Mammary epithelial cell (primary cell): ENCODE results near the gene GNL3.

Experiments
- EZH2 ChIP-seq: IDR thresholded peaks from 2 replicates; pipeline ENCODE4 v1.6.1; 2012; ENCODE audit warnings: low read length, inconsistent platforms, borderline replicate concordance
- TF ChIP-seq, protein P1 (sequence below), 2 donors: IDR thresholded peaks in 1 of 2; conservative IDR thresholded peaks in 1 of 2; 2 replicates each; pipeline ENCODE4 v1.5.1; 2011 to 2012; ENCODE audit warnings: inconsistent platforms in 2 of 2, low read length in 2 of 2, mild to moderate bottlenecking in 2 of 2, control low read depth in 1 of 2, low read depth in 1 of 2; ENCODE audit not compliant: insufficient read depth in 1 of 2; ENCODE audit errors: extremely low read depth in 1 of 2

- TF ChIP-seq, protein P1, sequence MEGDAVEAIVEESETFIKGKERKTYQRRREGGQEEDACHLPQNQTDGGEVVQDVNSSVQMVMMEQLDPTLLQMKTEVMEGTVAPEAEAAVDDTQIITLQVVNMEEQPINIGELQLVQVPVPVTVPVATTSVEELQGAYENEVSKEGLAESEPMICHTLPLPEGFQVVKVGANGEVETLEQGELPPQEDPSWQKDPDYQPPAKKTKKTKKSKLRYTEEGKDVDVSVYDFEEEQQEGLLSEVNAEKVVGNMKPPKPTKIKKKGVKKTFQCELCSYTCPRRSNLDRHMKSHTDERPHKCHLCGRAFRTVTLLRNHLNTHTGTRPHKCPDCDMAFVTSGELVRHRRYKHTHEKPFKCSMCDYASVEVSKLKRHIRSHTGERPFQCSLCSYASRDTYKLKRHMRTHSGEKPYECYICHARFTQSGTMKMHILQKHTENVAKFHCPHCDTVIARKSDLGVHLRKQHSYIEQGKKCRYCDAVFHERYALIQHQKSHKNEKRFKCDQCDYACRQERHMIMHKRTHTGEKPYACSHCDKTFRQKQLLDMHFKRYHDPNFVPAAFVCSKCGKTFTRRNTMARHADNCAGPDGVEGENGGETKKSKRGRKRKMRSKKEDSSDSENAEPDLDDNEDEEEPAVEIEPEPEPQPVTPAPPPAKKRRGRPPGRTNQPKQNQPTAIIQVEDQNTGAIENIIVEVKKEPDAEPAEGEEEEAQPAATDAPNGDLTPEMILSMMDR (conservative IDR thresholded peaks at IDR 0.05 in 1 of 2, IDR thresholded peaks at IDR 0.05 in 1 of 2; ENCODE audit: extremely low read depth in 1 of 2, insufficient read depth in 1 of 2, low read depth in 1 of 2, low read length in 2 of 2) = no peak
- no peak for TF ChIP-seq EZH2
These were observed 6.7 kb upstream of the GNL3 start for GRCh38 chr3:52679199-52679538.
